GM20431 (cell line): ENCODE results near the gene LTBP4.

Experiments
- in situ Hi-C: fragments of 300-500 bp; cut with MseI, MboI; formaldehyde crosslinking; loops from one replicate; pipeline ENCODE4 v1.15.0; 2020; ENCODE audit warnings: low sequenced_read_pairs; ENCODE audit not compliant: unreplicated experiment

The LTBP4 gene

DNA sequence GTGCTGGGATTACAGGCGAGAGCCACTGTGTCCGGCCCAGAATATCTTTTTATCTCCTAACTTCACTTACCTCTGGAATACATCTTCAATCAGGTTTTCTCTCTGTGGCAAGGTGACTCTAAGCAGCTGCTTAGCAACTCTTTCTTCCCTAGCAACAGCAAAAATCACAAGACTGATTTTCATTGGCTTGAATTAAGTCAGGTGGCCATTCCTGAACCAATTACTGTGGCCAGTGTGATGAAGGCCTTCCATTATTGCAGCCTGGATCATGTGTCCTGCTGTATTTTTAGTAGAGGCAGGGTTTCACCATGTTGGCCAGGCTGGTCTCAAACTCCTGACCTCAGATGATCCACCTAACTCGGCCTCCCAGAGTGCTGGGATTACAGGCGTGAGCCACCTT is 9.0 kb upstream of the LTBP4 start:
- in situ Hi-C loops, result no loop called here

- in situ Hi-C loops, result no loop called here
Observed at GRCh38 chr19:40594255-40594654, 6.9 kb upstream of the LTBP4 start.

DNA sequence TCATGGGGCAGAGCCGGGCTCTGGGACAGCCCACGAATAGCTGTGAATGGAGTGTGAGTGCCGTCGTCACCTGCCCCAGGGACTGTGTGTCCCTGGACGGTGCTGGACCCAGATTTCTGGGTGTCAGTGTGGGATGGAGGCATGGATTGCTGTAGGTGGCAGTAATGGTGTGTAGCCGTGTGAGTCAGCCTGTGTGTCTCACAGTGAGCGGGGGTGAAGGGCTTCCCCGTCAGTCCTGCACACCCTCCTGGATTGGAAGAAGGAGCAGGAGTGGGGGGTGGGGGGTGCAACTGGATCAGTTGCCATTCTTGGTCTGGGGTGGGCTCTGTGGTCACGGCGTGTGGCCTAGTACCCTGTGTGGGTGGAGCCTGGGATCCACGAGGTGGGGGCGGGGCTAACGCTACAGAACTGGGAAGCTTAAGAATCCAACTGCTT is 6.5 kb upstream of the LTBP4 start:
- in situ Hi-C loops, result no loop called here

DNA sequence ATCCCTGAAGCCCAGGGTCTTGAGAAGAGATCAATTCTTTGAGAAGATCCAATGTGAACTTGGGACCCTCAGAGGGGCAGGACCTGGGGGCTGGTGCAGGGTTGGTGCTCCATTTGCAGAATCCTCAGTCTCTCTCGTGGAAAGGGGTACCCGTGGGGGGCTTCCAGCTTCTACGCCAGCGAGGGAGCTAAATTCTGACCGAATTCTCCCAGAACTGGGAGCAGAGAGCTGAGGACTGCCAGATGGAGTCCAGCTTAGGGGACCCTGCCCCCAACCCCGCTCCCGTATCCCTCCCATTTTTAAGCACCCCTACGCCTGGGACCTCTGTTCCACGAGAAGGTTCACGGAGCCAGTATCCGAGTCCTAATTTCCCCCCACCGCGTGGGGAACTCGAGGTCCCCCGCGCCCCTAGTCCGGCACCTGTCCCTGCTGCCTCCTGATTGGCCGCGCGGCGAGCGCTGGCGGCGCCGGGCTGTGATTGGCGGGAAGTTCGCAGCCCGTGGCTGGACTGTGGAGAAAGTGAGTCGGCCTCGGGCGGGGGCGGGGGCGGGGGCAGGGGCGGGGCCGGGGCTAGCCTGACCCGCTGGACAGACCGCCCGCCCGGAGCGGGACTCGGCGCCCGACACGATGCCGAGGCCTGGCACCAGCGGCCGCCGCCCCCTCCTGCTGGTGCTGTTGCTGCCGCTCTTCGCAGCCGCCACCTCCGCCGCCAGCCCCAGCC is 4.4 kb upstream of the LTBP4 start:
- in situ Hi-C loops, result no loop called here

GRCh38 chr19:40597329-40597838 is 3.8 kb upstream of the LTBP4 start:
- in situ Hi-C loops, result no loop called here

DNA sequence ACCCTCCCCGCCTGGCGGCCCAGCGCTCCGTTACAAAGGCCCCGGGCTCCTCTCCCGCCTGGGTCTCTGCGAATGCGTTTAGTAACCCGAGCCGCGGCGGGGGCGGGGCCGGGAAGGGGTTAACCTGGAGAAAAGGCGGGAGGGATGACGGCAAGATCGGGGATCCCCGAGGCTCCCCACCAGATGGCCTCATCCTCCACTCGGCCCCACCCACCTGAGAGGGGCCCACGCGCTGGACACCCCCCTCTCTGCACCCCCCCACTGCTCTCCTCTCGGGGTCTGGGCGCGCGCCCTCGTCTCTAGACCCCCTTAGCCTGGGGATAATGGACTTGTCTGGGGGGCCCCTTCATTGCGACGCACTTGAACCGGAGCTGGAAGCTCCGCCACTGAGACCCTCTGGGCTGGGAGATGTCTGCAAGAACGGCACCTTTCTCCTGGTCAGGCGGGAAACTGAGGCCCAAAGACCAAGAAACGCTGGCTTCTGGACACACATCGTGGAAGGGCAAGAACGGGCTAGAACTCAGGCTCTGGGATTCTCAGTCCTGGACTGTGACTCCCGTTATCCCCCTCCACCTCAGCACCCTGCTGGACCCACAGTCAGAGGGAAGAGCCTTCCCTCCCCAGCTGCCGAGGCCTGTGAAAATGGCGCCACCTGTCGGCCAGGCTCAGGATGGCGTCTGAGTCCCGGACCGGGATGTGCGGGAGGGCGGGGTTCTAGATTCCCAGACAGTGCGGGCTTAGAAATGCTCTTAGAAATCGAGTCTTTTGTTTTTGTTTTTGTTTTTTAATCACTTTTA is 2.9 kb upstream of the LTBP4 start:
- in situ Hi-C loops, result no loop called here

GRCh38 chr19:40598918-40599307 is 2.3 kb upstream of the LTBP4 start:
- in situ Hi-C loops, result no loop called here

GRCh38 chr19:40599331-40599901 is 1.8 kb upstream of the LTBP4 start:
- in situ Hi-C loops, result no loop called here

DNA sequence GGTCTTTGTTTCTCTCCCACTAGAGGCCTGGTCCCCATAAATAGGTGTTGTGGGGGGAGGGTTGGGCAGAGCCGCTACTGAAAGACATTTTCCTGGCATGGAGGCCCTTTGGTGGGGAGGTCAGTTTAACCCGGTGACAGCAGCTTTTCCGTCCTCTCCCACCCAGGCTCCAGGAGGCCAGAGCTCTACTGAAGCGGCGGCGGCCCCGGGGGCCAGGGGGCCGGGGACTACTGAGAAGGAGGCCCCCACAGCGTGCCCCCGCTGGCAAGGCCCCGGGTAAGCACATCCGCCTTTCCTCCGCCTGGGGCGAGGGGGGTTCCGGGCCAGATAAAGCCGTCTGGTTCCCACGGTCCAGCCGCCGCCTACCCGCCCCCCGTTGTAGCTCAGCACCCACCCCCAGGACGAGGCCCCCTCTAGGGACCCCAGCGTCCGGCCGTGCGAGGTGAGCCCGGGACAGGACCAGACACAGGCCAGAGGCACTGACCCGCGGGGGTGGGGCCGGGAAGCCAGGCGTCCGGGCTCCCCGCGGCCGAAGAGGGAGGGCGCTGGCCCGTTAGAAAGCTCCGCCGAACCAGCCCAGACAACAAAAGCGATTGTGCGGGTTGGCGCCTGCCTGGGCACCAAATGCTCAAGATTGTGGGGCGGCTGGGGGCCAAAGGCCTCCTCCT is 1.1 kb upstream of the LTBP4 start:
- in situ Hi-C loops, result no loop called here

- in situ Hi-C loops, result no loop called here
Observed at GRCh38 chr19:40600570-40601133, 517 bp upstream of the LTBP4 start.

GRCh38 chr19:40603071-40603388 is 1.9 kb downstream of the LTBP4 start:
- in situ Hi-C loops, result no loop called here

- in situ Hi-C loops, result no loop called here
Observed at GRCh38 chr19:40603389-40604170, 2.4 kb downstream of the LTBP4 start.

DNA sequence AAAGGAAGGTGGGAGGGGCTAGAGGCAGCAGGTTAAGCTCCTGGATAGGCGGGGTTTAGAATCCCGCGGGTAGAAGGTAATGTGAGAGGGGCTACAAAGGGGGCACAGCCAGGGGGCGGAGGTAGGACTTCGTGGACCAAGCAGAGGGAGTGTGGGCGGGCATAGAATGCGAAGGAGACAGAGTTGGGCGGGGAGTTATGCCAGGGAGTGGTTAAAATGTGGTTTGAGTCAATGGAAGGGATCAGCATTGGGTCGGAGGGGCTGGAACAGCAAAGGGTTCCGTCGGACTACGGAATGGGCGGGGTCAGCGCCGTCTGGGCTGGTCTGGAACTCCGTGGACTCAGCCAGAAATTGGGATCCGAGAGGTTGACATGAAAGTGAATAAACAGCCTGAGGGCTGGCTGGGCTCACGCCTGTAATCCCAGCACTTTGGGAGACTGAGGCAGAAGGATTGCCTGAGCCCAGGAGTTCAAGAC is 3.0 kb downstream of the LTBP4 start:
- in situ Hi-C loops, result no loop called here

- in situ Hi-C loops, result no loop called here
Observed at GRCh38 chr19:40604647-40605215, 3.6 kb downstream of the LTBP4 start.

DNA sequence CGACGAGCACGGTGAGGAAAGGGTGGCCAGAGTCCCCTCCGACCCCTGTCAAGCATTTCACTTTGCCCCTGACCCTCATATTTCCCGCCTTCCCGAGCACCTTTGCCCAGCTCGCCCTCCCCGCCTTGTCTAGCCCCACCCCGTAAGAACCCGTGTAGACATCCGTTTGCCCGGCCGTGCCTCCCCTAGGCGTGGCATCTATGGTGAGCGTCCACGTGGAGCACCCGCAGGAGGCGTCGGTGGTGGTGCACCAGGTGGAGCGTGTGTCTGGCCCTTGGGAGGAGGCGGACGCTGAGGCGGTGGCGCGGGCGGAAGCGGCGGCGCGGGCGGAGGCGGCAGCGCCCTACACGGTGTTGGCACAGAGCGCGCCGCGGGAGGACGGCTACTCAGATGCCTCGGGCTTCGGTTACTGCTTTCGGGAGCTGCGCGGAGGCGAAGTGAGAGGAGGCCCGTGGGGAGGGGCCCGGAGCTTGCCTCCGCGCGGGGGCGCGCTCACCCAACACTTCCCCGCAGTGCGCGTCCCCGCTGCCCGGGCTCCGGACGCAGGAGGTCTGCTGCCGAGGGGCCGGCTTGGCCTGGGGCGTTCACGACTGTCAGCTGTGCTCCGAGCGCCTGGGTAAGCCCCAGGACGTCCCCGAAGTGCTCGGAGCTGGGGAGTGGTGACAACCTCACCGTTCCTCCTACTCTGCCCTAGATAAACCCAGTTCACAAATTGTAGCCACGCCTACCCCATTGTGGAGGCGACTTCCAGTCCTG is 4.2 kb downstream of the LTBP4 start:
- in situ Hi-C loops, result no loop called here

GRCh38 chr19:40607311-40608239 is 6.4 kb downstream of the LTBP4 start:
- in situ Hi-C loops, result no loop called here

GRCh38 chr19:40608240-40608621 is 7.1 kb downstream of the LTBP4 start:
- in situ Hi-C loops, result no loop called here
